Measurements from ENCODE around the gene SV2C.

- TF ChIP-seq CTCF (conservative IDR thresholded peaks at IDR 0.05) (no peak), ZFX (IDR thresholded peaks at IDR 0.05) (no peak)
Observed at GRCh38 chr5:76082772-76083554, at the start of gene SV2C.
